Loucy (cell line): ENCODE results near the gene NDUFA5.

Source experiments
- H2AFZ ChIP-seq: fragments of 200-600 bp; sonication (generic); 2 replicates; pipeline ENCODE4 v1.6.0; 2016; ENCODE audit warnings: antibody characterized with exemption, mild to moderate bottlenecking, low read length, moderate library complexity
- H3F3A ChIP-seq: fragments of 200-600 bp; 2 replicates; pipeline ENCODE4 v1.6.0; 2016; ENCODE audit warnings: antibody characterized with exemption, low read depth, mild to moderate bottlenecking
- H3K27me3 ChIP-seq: fragments of 200-600 bp; sonication (generic); 2 replicates; pipeline ENCODE4 v1.6.1; 2014; ENCODE audit warnings: low read length, mild to moderate bottlenecking; ENCODE audit not compliant: insufficient read depth, poor library complexity, severe bottlenecking
- H3K36me3 ChIP-seq: fragments of 200-600 bp; sonication (generic); 2 replicates; pipeline ENCODE4 v1.6.1; 2016; ENCODE audit warnings: low read length; ENCODE audit not compliant: insufficient read depth
- H3K4me1 ChIP-seq: fragments of 200-600 bp; sonication (generic); 2 replicates; pipeline ENCODE4 v1.5.1; 2014; ENCODE audit warnings: low read length, mild to moderate bottlenecking; ENCODE audit not compliant: insufficient read depth, poor library complexity, severe bottlenecking
- H3K4me2 ChIP-seq: fragments of 200-600 bp; sonication (generic); 2 replicates; pipeline ENCODE4 v1.6.0; 2014; ENCODE audit warnings: antibody characterized with exemption, low read length, low read depth, mild to moderate bottlenecking; ENCODE audit not compliant: poor library complexity, severe bottlenecking
- H3K4me3 ChIP-seq: fragments of 200-600 bp; sonication (generic); 2 replicates; pipeline ENCODE4 v1.5.1; 2014; ENCODE audit warnings: low read length, mild to moderate bottlenecking, mixed read lengths; ENCODE audit not compliant: poor library complexity, severe bottlenecking
- H3K79me2 ChIP-seq: fragments of 200-600 bp; sonication (generic); 2 replicates; pipeline ENCODE4 v1.6.1; 2014; ENCODE audit warnings: low read length; ENCODE audit not compliant: insufficient read depth
- H3K9ac ChIP-seq: fragments of 200-600 bp; sonication (generic); 2 replicates; pipeline ENCODE4 v1.6.0; 2014; ENCODE audit warnings: mild to moderate bottlenecking, low read depth, low read length, moderate library complexity; ENCODE audit not compliant: poor library complexity, severe bottlenecking
- H3K9me2 ChIP-seq: fragments of 200-600 bp; sonication (generic); replicated peaks from 2 replicates; pipeline ENCODE4 v1.6.1; 2016; ENCODE audit warnings: low read depth, low read length, mixed read lengths
- H3K9me3 ChIP-seq: fragments of 200-600 bp; sonication (generic); 2 replicates; pipeline ENCODE4 v1.6.1; 2014; ENCODE audit warnings: mild to moderate bottlenecking, antibody characterized with exemption, low read length, low read depth; ENCODE audit not compliant: insufficient read depth
- H4K20me1 ChIP-seq: fragments of 200-600 bp; sonication (generic); 2 replicates; pipeline ENCODE4 v1.6.0; 2014; ENCODE audit warnings: antibody characterized with exemption, low read length, mild to moderate bottlenecking; ENCODE audit not compliant: insufficient read depth, poor library complexity, severe bottlenecking
- CTCF ChIP-seq: fragments of 200-600 bp; sonication (generic); conservative IDR thresholded peaks from 2 replicates; pipeline ENCODE4 v1.5.1; 2014; ENCODE audit warnings: mild to moderate bottlenecking, antibody characterized with exemption, low read length
- EZH2phosphoT487 ChIP-seq: fragments of 200-600 bp; IDR thresholded peaks from 2 replicates; pipeline ENCODE4 v1.6.1; 2018; ENCODE audit warnings: antibody characterized with exemption, mild to moderate bottlenecking, moderate library complexity, borderline replicate concordance

NDUFA5 gene

GRCh38 chr7:123499211-123499970 is 58.2 kb downstream of the NDUFA5 start:
- Histone ChIP-seq H2AFZ (no peak overlapping the region), H3K4me1 (no peaks in the 10 kb centered on the region), H3K4me3 (no peak overlapping the region), H3K9ac (no peak overlapping the region), H3K79me2 (no peaks in the 10 kb centered on the region), H3K4me2 (no peak overlapping the region), H3K36me3 (no peaks in the 10 kb centered on the region), H3F3A (no peaks in the 10 kb centered on the region), H3K9me3 (no peaks in the 10 kb centered on the region), H3K27me3 (no peaks in the 10 kb centered on the region), H3K9me2 (no peaks in the 10 kb centered on the region), H4K20me1 (no peaks in the 10 kb centered on the region)
- TF ChIP-seq EZH2phosphoT487, result no peak
- TF ChIP-seq CTCF, result no peak

- no peaks in the 10 kb centered on the region for H3K79me2 ChIP-seq
- no peaks in the 10 kb centered on the region for H3K27me3 ChIP-seq
- no peak overlapping the region for H3K4me3 ChIP-seq
- no peaks in the 10 kb centered on the region for H3K36me3 ChIP-seq
- H2AFZ ChIP-seq, result no peak overlapping the region
- no peaks in the 10 kb centered on the region for H3K9me2 ChIP-seq
- no peak overlapping the region for H3K4me2 ChIP-seq
- no peaks in the 10 kb centered on the region for H3K9me3 ChIP-seq
- no peaks in the 10 kb centered on the region for H3K4me1 ChIP-seq
- no peaks in the 10 kb centered on the region for H3F3A ChIP-seq
- TF ChIP-seq CTCF (no peak), EZH2phosphoT487 (no peak)
- no peak overlapping the region for H3K9ac ChIP-seq
- H4K20me1 ChIP-seq, result no peaks in the 10 kb centered on the region
Measured at GRCh38 chr7:123498601-123499000, 59.0 kb downstream of the NDUFA5 start.

- H3K4me1 ChIP-seq, result no peaks in the 10 kb centered on the region
- H3K27me3 ChIP-seq, result no peaks in the 10 kb centered on the region
- no peaks in the 10 kb centered on the region for H4K20me1 ChIP-seq
- H3K4me2 ChIP-seq, result no peak overlapping the region
- H3K9me3 ChIP-seq, result no peaks in the 10 kb centered on the region
- no peaks in the 10 kb centered on the region for H3F3A ChIP-seq
- no peaks in the 10 kb centered on the region for H3K9me2 ChIP-seq
- H3K79me2 ChIP-seq, result no peaks in the 10 kb centered on the region
- H3K36me3 ChIP-seq, result no peaks in the 10 kb centered on the region
- H3K9ac ChIP-seq, result no peak overlapping the region
- H3K4me3 ChIP-seq, result no peak overlapping the region
- H2AFZ ChIP-seq, result no peak overlapping the region
- TF ChIP-seq CTCF (no peak), EZH2phosphoT487 (no peak)
Measured at GRCh38 chr7:123498031-123498430, 59.6 kb downstream of the NDUFA5 start.
